ENCODE results near the gene BPIFB3. TPM values are rescaled to one million over a fixed set of nuclear protein-coding genes. Genes with fewer than 3 reads are reported as not detected.

Gene BPIFB3
- total and polyA plus RNA-seq, 2 of the 13 experiments (the other 11 are each of a cell fraction or from before 2014, with no cell fraction given) = 0.09 TPM; not detected in 1

DNA sequence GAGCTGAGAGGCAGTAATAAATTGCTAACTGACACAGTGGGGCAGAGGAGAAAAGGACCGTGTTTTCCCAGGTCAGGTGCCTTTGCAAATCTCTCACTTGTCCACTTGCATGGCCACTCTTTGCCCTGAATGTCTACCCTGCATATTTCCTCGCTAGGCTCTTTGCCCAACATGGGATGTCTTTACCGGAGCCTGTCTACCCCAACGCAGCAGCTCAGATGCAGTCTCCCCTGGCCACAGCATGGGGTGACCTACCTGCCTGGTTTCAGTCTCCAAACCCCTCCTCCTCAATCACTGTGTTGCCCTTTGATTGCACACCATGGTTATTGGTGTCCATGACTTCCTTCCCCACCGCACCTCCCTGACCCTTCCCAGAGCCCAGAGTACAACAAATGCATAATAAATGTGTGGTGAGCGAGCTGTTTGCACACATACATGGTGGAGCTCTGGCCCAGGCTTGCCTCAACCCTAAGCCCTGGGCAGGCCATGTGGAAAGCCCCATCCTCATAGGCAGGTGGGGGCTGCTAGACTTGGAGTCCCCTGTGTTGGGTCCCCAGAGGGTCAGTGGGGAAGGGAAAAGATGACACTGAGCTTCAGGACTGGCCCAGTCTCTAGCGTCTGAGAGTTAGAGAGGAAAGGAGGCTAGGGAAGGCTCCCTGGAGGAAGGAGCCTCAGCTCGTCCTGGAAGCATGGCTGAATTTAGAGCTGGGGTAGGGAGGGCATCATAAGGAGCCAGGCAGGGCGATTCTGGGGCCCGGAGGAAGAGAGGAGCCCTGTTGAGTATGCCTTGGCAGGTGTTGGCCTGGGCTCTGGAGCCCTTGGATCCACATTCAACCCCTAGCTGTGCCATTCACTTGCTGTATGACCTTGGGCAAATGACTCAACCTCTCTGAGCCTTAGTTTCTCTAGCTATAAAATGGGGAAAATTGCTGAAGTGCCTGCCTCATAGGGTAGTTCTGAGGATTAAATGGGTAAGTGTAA lies 26.6 kb upstream of the BPIFB3 start (continued):
- TF ChIP-seq MTERF4 (CRISPR knock-in tag; IDR thresholded peaks at IDR 0.05) (0 out of 2 replicates have a peak, but pooled peaks have one; percentile 73), RARG (CRISPR knock-in tag; IDR thresholded peaks at IDR 0.05; ENCODE audit: low read depth) (no peak), NR2F2 (IDR thresholded peaks at IDR 0.05; ENCODE audit: borderline replicate concordance, low read depth) (peak; percentile 17), CCAR2 (optimal IDR thresholded peaks at IDR 0.05; ENCODE audit: low read depth, low read length) (peak; percentile 88), ZNF839 (CRISPR knock-in tag; IDR thresholded peaks at IDR 0.05; ENCODE audit: borderline replicate concordance) (no peak), PTBP1 (IDR thresholded peaks at IDR 0.05; ENCODE audit: low read depth, low read length, poor library complexity, severe bottlenecking) (peak; percentile 80), NCOA2 (CRISPR knock-in tag; IDR thresholded peaks at IDR 0.05) (peak; percentile 42; the same call in 1 of the 2 replicates), MAX (IDR thresholded peaks at IDR 0.05) (peak; percentile 13; the same call in 1 of the 2 replicates), FOXM1 (CRISPR knock-in tag; IDR thresholded peaks at IDR 0.05) (no peak), ZBTB3 (CRISPR knock-in tag; IDR thresholded peaks at IDR 0.05; ENCODE audit: borderline replicate concordance, low read depth) (no peak), SATB2 (CRISPR knock-in tag; IDR thresholded peaks at IDR 0.05) (no peak), ZNF333 (CRISPR knock-in tag; IDR thresholded peaks at IDR 0.05; ENCODE audit: borderline replicate concordance) (peak; percentile 45; the same call in 1 of the 2 replicates), ZNF589 (CRISPR knock-in tag; conservative IDR thresholded peaks at IDR 0.05) (0 out of 2 replicates have a peak, but pooled peaks have one; percentile 66), HDAC1 (CRISPR knock-in tag; IDR thresholded peaks at IDR 0.05) (no peak), ETV5 (CRISPR knock-in tag; IDR thresholded peaks at IDR 0.05; ENCODE audit: borderline replicate concordance) (0 out of 2 replicates have a peak, but pooled peaks have one; percentile 5), PLRG1 (conservative IDR thresholded peaks at IDR 0.05) (no peak), NFKB2 (CRISPR knock-in tag; IDR thresholded peaks at IDR 0.05; ENCODE audit: borderline replicate concordance) (peak; percentile 59; the same call in 1 of the 2 replicates), ZNF34 (CRISPR knock-in tag; IDR thresholded peaks at IDR 0.05; ENCODE audit: borderline replicate concordance) (0 out of 2 replicates have a peak, but pooled peaks have one; percentile 57), ZFAT (CRISPR knock-in tag; conservative IDR thresholded peaks at IDR 0.05) (no peak), HOXA9 (CRISPR knock-in tag; IDR thresholded peaks at IDR 0.05; ENCODE audit: borderline replicate concordance) (no peak), ZNF747 (CRISPR knock-in tag; IDR thresholded peaks at IDR 0.05; ENCODE audit: borderline replicate concordance) (0 out of 2 replicates have a peak, but pooled peaks have one; percentile 36), KDM3A (CRISPR knock-in tag; IDR thresholded peaks at IDR 0.05; ENCODE audit: low read depth) (peak; percentile 45; the same call in 1 of the 2 replicates), NR1H2 (CRISPR knock-in tag; IDR thresholded peaks at IDR 0.05; ENCODE audit: borderline replicate concordance, low read depth) (peak; percentile 69; the same call in 1 of the 2 replicates), ZC3H13 (CRISPR knock-in tag; IDR thresholded peaks at IDR 0.05) (peak; percentile 20; the same call in 1 of the 2 replicates)
- TF ChIP-seq, protein P1, sequence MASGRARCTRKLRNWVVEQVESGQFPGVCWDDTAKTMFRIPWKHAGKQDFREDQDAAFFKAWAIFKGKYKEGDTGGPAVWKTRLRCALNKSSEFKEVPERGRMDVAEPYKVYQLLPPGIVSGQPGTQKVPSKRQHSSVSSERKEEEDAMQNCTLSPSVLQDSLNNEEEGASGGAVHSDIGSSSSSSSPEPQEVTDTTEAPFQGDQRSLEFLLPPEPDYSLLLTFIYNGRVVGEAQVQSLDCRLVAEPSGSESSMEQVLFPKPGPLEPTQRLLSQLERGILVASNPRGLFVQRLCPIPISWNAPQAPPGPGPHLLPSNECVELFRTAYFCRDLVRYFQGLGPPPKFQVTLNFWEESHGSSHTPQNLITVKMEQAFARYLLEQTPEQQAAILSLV (CRISPR knock-in tag; IDR thresholded peaks at IDR 0.05; ENCODE audit: borderline replicate concordance) = 0 out of 2 replicates have a peak, but pooled peaks have one; percentile 27
- TF ChIP-seq, protein P2, sequence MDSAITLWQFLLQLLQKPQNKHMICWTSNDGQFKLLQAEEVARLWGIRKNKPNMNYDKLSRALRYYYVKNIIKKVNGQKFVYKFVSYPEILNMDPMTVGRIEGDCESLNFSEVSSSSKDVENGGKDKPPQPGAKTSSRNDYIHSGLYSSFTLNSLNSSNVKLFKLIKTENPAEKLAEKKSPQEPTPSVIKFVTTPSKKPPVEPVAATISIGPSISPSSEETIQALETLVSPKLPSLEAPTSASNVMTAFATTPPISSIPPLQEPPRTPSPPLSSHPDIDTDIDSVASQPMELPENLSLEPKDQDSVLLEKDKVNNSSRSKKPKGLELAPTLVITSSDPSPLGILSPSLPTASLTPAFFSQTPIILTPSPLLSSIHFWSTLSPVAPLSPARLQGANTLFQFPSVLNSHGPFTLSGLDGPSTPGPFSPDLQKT (CRISPR knock-in tag; IDR thresholded peaks at IDR 0.05; ENCODE audit: borderline replicate concordance) = no peak
